K562 (cell line): ENCODE measurements around the gene ZNF441. TPM values are rescaled to one million over a fixed set of nuclear protein-coding genes. Genes with fewer than 3 reads are reported as not detected.

Experiments used
- ATAC-seq: fragments of 200-7000 bp; cut with Tn5 transposase; 3 replicates; pipeline ENCODE4 v1.9.1; 2020; ENCODE audit warnings: moderate library complexity
- BruUV-seq: library from RNA; stranded (reverse); fragments of 400-500 nt; replicated peaks from 2 replicates; lab custom pipeline; 2021; lab: Mats Ljungman, UMichigan
- CTCF ChIA-PET: fragments of 300-600 bp; formaldehyde crosslinking; extraction: SDS; loops from one replicate; lab custom pipeline; 2021; ENCODE audit warnings: low intra/inter-chr PET ratio; lab: Yijun Ruan, JAX
- POLR2A ChIA-PET: fragments of 300-600, 350-650 bp; sonication (Branson Sonifier 250); formaldehyde crosslinking; extraction: SDS; loops from one replicate; lab custom pipeline; 2021; ENCODE audit warnings: antibody characterized with exemption, inconsistent platforms; lab: Yijun Ruan, JAX
- DNase-seq, 4 experiments: peaks; one replicate each; pipeline versions ENCODE4 v3.0.0 to v3.0.0-alpha.2; 2011 to 2018; ENCODE audit warnings: low spot score in 3 of 4, mixed read lengths in 3 of 4; ENCODE audit errors: extremely low read depth in 1 of 4
- FAIRE-seq: peaks from 2 replicates; lab custom pipeline; 2011; peaks lifted over from hg19 to GRCh38; lab: Jason Lieb, UNC
- H2AFZ ChIP-seq: 2 replicates; pipeline ENCODE4 v1.6.0; 2011; ENCODE audit warnings: low read depth, low read length, control low read depth, inconsistent platforms
- H3K27ac ChIP-seq: fragments of 200-600 bp; 3 replicates; pipeline ENCODE4 v1.8.0; 2011; ENCODE audit warnings: low read depth, mild to moderate bottlenecking, control low read depth, inconsistent platforms, low read length, moderate library complexity, mixed read lengths; ENCODE audit errors: extremely low read depth
- H3K27me3 ChIP-seq, 2 experiments: fragments of 300-600 bp in 1 of 2; 2 replicates in 1 of 2; 3 replicates in 1 of 2; pipeline versions ENCODE4 v1.6.0 to v1.8.0; 2011; ENCODE audit warnings: inconsistent platforms in 2 of 2, low read length in 2 of 2, mild to moderate bottlenecking in 1 of 2, mixed read lengths in 1 of 2, moderate library complexity in 1 of 2; ENCODE audit not compliant: control insufficient read depth in 2 of 2, insufficient read depth in 2 of 2
- H3K36me3 ChIP-seq: fragments of 300-600 bp; 3 replicates; pipeline ENCODE4 v1.8.0; 2011; ENCODE audit warnings: mild to moderate bottlenecking, low read length, inconsistent platforms; ENCODE audit not compliant: control insufficient read depth, insufficient read depth
- H3K4me1 ChIP-seq, 2 experiments: fragments of 200-600 bp in 1 of 2; replicated peaks in 1 of 2; 2 replicates in 1 of 2; 3 replicates in 1 of 2; pipeline versions ENCODE4 v1.5.1 to v1.8.0; 2011; ENCODE audit warnings: inconsistent platforms in 2 of 2, low read length in 2 of 2, mild to moderate bottlenecking in 1 of 2, mixed read lengths in 1 of 2, moderate library complexity in 1 of 2; ENCODE audit not compliant: control insufficient read depth in 2 of 2, insufficient read depth in 2 of 2
- H3K4me2 ChIP-seq: 2 replicates; pipeline ENCODE4 v1.6.1; 2011; ENCODE audit warnings: low read length, control low read depth, inconsistent platforms, mixed read lengths; ENCODE audit not compliant: insufficient read depth
- H3K4me3 ChIP-seq: fragments of 200-600 bp; sonication (generic), shearing (Covaris generic); 2 replicates; pipeline ENCODE4 v1.5.1; 2016; ENCODE audit warnings: control low read depth, inconsistent platforms
- H3K79me2 ChIP-seq: fragments of 200-600 bp; 3 replicates; pipeline ENCODE4 v1.8.0; 2011; ENCODE audit warnings: low read length, inconsistent platforms; ENCODE audit not compliant: control insufficient read depth, insufficient read depth
- H3K9ac ChIP-seq, 2 experiments: 2 replicates each; pipeline versions ENCODE4 v1.6.0 to v1.6.1; 2011; ENCODE audit warnings: low read depth in 2 of 2, low read length in 2 of 2, control low read depth in 1 of 2, inconsistent platforms in 1 of 2, mild to moderate bottlenecking in 1 of 2, mixed read lengths in 1 of 2; ENCODE audit not compliant: insufficient read depth in 1 of 2
- H3K9me1 ChIP-seq: one replicate; pipeline ENCODE4 v1.6.0; 2011; ENCODE audit warnings: inconsistent platforms, mild to moderate bottlenecking, low read length, moderate library complexity; ENCODE audit not compliant: control insufficient read depth, insufficient read depth
- H3K9me3 ChIP-seq: replicated peaks from 2 replicates; pipeline ENCODE4 v1.5.1; 2011; ENCODE audit warnings: low read depth, low read length, inconsistent platforms; ENCODE audit not compliant: control insufficient read depth, insufficient read depth
- H4K20me1 ChIP-seq: replicated peaks from 2 replicates; pipeline ENCODE4 v1.6.1; 2011; ENCODE audit warnings: low read length, inconsistent platforms, mixed read lengths; ENCODE audit not compliant: control insufficient read depth, insufficient read depth
- ARHGAP35 ChIP-seq: fragments of 450-650 bp; IDR thresholded peaks from 2 replicates; pipeline ENCODE4 v1.6.1; 2018; ENCODE audit not compliant: partially characterized antibody
- ARID1B ChIP-seq: fragments of 450-650 bp; IDR thresholded peaks from 2 replicates; pipeline ENCODE4 v1.6.1; 2016; ENCODE audit warnings: antibody characterized with exemption, mild to moderate bottlenecking, inconsistent platforms
- ARID2 ChIP-seq: fragments of 450-650 bp; IDR thresholded peaks from 2 replicates; pipeline ENCODE4 v1.6.1; 2017; ENCODE audit warnings: antibody characterized with exemption, mild to moderate bottlenecking
- BRCA1 ChIP-seq, 2 experiments: fragments of 450-650 bp in 1 of 2; sonication (generic) in 1 of 2; formaldehyde crosslinking in 1 of 2; IDR thresholded peaks; 2 replicates each; pipeline versions ENCODE4 v1.5.0 to v1.6.1; 2017 to 2020; ENCODE audit warnings: mild to moderate bottlenecking in 1 of 2, missing genetic modification reagents in 1 of 2
- CBFA2T2 ChIP-seq: fragments of 450-650 bp; conservative IDR thresholded peaks from 2 replicates; pipeline ENCODE4 v1.6.1; 2017; ENCODE audit warnings: mild to moderate bottlenecking
- CBX8 ChIP-seq: fragments of 200-600 bp; sonication (generic); IDR thresholded peaks from 2 replicates; pipeline ENCODE4 v1.6.1; 2012; ENCODE audit warnings: borderline replicate concordance, mixed run types, low read depth, mild to moderate bottlenecking, moderate library complexity, mixed read lengths, low read length, control low read depth, inconsistent platforms; ENCODE audit not compliant: poor library complexity, severe bottlenecking; ENCODE audit errors: extremely low read depth
- CREB1 ChIP-seq, 2 experiments: sonication (generic) in 1 of 2; formaldehyde crosslinking in 1 of 2; IDR thresholded peaks; 2 replicates each; pipeline versions ENCODE4 v1.6.1 to v1.8.0; 2012 to 2022; ENCODE audit warnings: inconsistent platforms in 1 of 2, mild to moderate bottlenecking in 1 of 2, missing genetic modification reagents in 1 of 2, moderate library complexity in 1 of 2
- CTBP1 ChIP-seq: fragments of 450-650 bp; IDR thresholded peaks from 2 replicates; pipeline ENCODE4 v1.6.1; 2016; ENCODE audit warnings: borderline replicate concordance
- FOXJ2 ChIP-seq: fragments of 200-800 bp; sonication (Bioruptor generic); IDR thresholded peaks from 2 replicates; pipeline ENCODE4 v1.6.1; 2016; ENCODE audit warnings: missing genetic modification characterization, missing compliant biosample characterization
- HDAC6 ChIP-seq: IDR thresholded peaks from 2 replicates; pipeline ENCODE4 v1.6.1; 2012; ENCODE audit warnings: low read depth, mild to moderate bottlenecking, control low read depth, inconsistent platforms, low read length, moderate library complexity
- JUN ChIP-seq, 2 experiments: sonication (generic) in 1 of 2; formaldehyde crosslinking in 1 of 2; IDR thresholded peaks; 2 replicates each; pipeline versions ENCODE4 v1.6.1 to v1.8.0; 2012 to 2022; ENCODE audit warnings: borderline replicate concordance in 2 of 2, mild to moderate bottlenecking in 2 of 2, improper control_type of control experiment in 1 of 2, low read depth in 1 of 2, low read length in 1 of 2, missing genetic modification reagents in 1 of 2
- PHF8 ChIP-seq: fragments of 200-600 bp; sonication (generic); IDR thresholded peaks from 2 replicates; pipeline ENCODE4 v1.6.1; 2012; ENCODE audit warnings: mixed run types, mild to moderate bottlenecking, inconsistent platforms, low read length, moderate library complexity, borderline replicate concordance
- WHSC1 ChIP-seq: IDR thresholded peaks from one replicate; pipeline ENCODE4 v1.6.1; 2012; ENCODE audit warnings: low read length, control low read depth, inconsistent platforms
- ZFP36 ChIP-seq: fragments of 150-350 bp; IDR thresholded peaks from 2 replicates; pipeline ENCODE4 v1.6.1; 2018; ENCODE audit warnings: low read length, low read depth; ENCODE audit not compliant: partially characterized antibody
- ZNF140 ChIP-seq: fragments of 250-450 bp; sonication (Bioruptor Pico); IDR thresholded peaks from 2 replicates; pipeline ENCODE4 v1.8.0; 2021; ENCODE audit warnings: moderate library complexity, mild to moderate bottlenecking, inconsistent platforms
- ZNF347 ChIP-seq: fragments of 450-650 bp; formaldehyde crosslinking; IDR thresholded peaks from 2 replicates; pipeline ENCODE4 v1.4.0; 2020; ENCODE audit warnings: low read depth, mild to moderate bottlenecking, moderate library complexity
- ZNF780A ChIP-seq: fragments of 250-450 bp; sonication (Bioruptor Pico); IDR thresholded peaks from 2 replicates; pipeline ENCODE4 v1.5.0; 2021; ENCODE audit warnings: mild to moderate bottlenecking
- WGBS: fragments of 100-300 bp; shearing (Covaris generic); methylation state at CpG from one replicate; pipeline ENCODE4 v1.1.6; 2016; ENCODE audit warnings: low coverage, mixed read lengths; ENCODE audit not compliant: insufficient coverage; ENCODE audit errors: missing lambda C conversion rate; 5-methylcytosine and 5-hydroxymethylcytosine counted together
- in situ Hi-C: fragments of 300-500 bp; cut with MboI; formaldehyde crosslinking; loops from 4 replicates; pipeline ENCODE4 v1.15.0; 2018; ENCODE audit warnings: inconsistent platforms, mixed read lengths
- intact Hi-C: fragments of 100-400 bp; cut with micrococcal nuclease; formaldehyde crosslinking; loops from 2 replicates; pipeline ENCODE4 v1.14.2; 2022
- polyA plus RNA-seq, 8 experiments: library from polyadenylated mRNA; depleted of rRNA in 4 of 8; stranded (reverse) in 5 of 8; unstranded in 3 of 8; fragments of >200 nt; fragmentation: Nextera tagmentation in 2 of 8; fragmentation: Illumina TruSeq in 1 of 8; extraction: Ambion mirVana in 2 of 8; extraction: Trizol in 1 of 8; gene quantifications; 2 replicates each; pipeline versions ENCODE4 v1.2.1 to v1.2.3, GENCODE V29; 2011 to 2014; ENCODE audit warnings: inconsistent platforms in 1 of 8, missing spikeins in 1 of 8
- total RNA-seq, 7 experiments: library from RNA; depleted of rRNA in 6 of 7; stranded (reverse); fragments of >200 nt in 6 of 7; fragmentation: Illumina TruSeq in 2 of 7; extraction: Trizol in 2 of 7; gene quantifications; 2 replicates each; pipeline versions ENCODE4 v1.2.1 to v1.2.3, GENCODE V29; 2011 to 2021; ENCODE audit warnings: low replicate concordance in 1 of 7
- TF ChIP-seq, protein P1 (sequence below): fragments of 450-650 bp; IDR thresholded peaks from 2 replicates; pipeline ENCODE4 v1.6.1; 2016; ENCODE audit warnings: mild to moderate bottlenecking
- TF ChIP-seq, protein P2 (sequence below): IDR thresholded peaks from 2 replicates; pipeline ENCODE4 v1.6.1; 2016; ENCODE audit warnings: missing genetic modification characterization, missing compliant biosample characterization

ZNF441 gene
- total and polyA plus RNA-seq, 9 of the 15 experiments (the other 6 are each of a cell fraction or from before 2014, with no cell fraction given): 1.9 to 14.0 (median 7.8) TPM

DNA sequence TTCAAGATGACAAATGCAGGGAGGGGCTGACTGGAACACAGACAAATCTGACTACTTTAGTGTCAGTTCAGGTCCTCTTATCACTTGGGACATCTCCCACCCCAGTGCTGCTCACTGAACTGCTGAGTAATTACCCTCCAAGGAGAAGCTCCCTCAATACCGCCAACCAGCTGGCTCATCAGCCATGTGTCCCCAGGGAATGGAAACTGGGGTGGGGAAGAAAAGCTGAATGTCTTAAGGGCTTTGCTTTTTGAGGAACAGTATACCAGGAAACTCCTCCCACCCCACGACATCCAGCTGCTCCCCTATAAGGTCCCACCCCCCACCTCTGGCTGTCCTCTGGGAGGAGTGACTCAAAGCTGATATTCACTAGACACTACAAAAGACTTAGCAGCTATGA lies 30.1 kb upstream of the ZNF441 start:
- ChIA-PET POLR2A (interaction anchor here (0.7 to 2.2 kb wide), 9 partner anchors 9 to 1055 kb away, joined by 3 to 12 read pairs (median 4); partner anchors contain the start of gene ZNF441), CTCF (no interaction called here)
- no peak overlapping the region for H3K9ac ChIP-seq
- H3K27me3 ChIP-seq: no peaks in the 10 kb centered on the region
- in situ Hi-C loops (no loop called here), intact Hi-C loops (no loop called here)
- H3K79me2 ChIP-seq: peaks cover 9% of the 10 kb centered on the region; the same call in 2 of the 3 replicates
- no peaks in the 10 kb centered on the region for H4K20me1 ChIP-seq
- H3K27ac ChIP-seq: peak overlapping the region; percentile 14; the same call in 1 of the 3 replicates
- ATAC-seq: peak; percentile 41
- no peaks in the 10 kb centered on the region for H3K36me3 ChIP-seq
- no TSS peak for BruUV-seq
- H3K9me1 ChIP-seq: no peaks in the 10 kb centered on the region
- 0% methylated on average over 2 of the region's 2 CpGs for WGBS
- peak; percentile 75 to 84 (median 76) for DNase-seq
- peaks cover 15 to 30% of the 10 kb centered on the region in 2 experiments for H3K4me1 ChIP-seq
- no peaks in the 10 kb centered on the region for H3K9me3 ChIP-seq
- no peak overlapping the region; the same call in 1 of the 2 replicates for H2AFZ ChIP-seq
- FAIRE-seq: peak; percentile 93
- H3K4me2 ChIP-seq: peak overlapping the region; percentile 22; the same call in 1 of the 2 replicates
- H3K4me3 ChIP-seq: no peak overlapping the region
- TF ChIP-seq FOXJ2 (no peak), ARID1B (peak; percentile 68), CBX8 (no peak), ZNF140 (no peak), CTBP1 (peak; percentile 82; the same call in 1 of the 2 replicates), ZNF347 (CRISPR knock-in tag) (no peak), CREB1 (IDR thresholded peaks at IDR 0.05) (no peak), CREB1 (CRISPR knock-in tag; IDR thresholded peaks at IDR 0.05) (no peak), ARID2 (no peak), BRCA1 (IDR thresholded peaks at IDR 0.05) (no peak), BRCA1 (CRISPR knock-in tag; IDR thresholded peaks at IDR 0.05) (no peak), ARHGAP35 (no peak), HDAC6 (no peak), ZFP36 (no peak), PHF8 (no peak), JUN (IDR thresholded peaks at IDR 0.05; ENCODE audit: borderline replicate concordance, low read depth, low read length) (peak; percentile 39; the same call in 1 of the 2 replicates), JUN (CRISPR knock-in tag; IDR thresholded peaks at IDR 0.05; ENCODE audit: borderline replicate concordance) (no peak), CBFA2T2 (no peak), ZNF780A (no peak), WHSC1 (no peak)
- TF ChIP-seq, protein P1, sequence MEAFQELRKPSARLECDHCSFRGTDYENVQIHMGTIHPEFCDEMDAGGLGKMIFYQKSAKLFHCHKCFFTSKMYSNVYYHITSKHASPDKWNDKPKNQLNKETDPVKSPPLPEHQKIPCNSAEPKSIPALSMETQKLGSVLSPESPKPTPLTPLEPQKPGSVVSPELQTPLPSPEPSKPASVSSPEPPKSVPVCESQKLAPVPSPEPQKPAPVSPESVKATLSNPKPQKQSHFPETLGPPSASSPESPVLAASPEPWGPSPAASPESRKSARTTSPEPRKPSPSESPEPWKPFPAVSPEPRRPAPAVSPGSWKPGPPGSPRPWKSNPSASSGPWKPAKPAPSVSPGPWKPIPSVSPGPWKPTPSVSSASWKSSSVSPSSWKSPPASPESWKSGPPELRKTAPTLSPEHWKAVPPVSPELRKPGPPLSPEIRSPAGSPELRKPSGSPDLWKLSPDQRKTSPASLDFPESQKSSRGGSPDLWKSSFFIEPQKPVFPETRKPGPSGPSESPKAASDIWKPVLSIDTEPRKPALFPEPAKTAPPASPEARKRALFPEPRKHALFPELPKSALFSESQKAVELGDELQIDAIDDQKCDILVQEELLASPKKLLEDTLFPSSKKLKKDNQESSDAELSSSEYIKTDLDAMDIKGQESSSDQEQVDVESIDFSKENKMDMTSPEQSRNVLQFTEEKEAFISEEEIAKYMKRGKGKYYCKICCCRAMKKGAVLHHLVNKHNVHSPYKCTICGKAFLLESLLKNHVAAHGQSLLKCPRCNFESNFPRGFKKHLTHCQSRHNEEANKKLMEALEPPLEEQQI: no peak
- TF ChIP-seq, protein P2, sequence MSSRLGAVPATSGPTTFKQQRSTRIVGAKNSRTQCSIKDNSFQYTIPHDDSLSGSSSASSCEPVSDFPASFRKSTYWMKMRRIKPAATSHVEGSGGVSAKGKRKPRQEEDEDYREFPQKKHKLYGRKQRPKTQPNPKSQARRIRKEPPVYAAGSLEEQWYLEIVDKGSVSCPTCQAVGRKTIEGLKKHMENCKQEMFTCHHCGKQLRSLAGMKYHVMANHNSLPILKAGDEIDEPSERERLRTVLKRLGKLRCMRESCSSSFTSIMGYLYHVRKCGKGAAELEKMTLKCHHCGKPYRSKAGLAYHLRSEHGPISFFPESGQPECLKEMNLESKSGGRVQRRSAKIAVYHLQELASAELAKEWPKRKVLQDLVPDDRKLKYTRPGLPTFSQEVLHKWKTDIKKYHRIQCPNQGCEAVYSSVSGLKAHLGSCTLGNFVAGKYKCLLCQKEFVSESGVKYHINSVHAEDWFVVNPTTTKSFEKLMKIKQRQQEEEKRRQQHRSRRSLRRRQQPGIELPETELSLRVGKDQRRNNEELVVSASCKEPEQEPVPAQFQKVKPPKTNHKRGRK: no peak
